Skeletal muscle cell (primary cell): ENCODE results near the gene CDC45.
A peak's percentile ranks its signal among the peaks of the same experiment; 100 is the strongest.

Experiments
- DNase-seq: peaks from one replicate; pipeline ENCODE4 v3.0.0-alpha.2; 2010; ENCODE audit warnings: low read depth
- H3K4me3 ChIP-seq: 2 replicates; pipeline ENCODE4 v1.5.1; 2011; ENCODE audit warnings: low read depth, mild to moderate bottlenecking, control low read depth, low read length, moderate library complexity

The CDC45 gene

DNA sequence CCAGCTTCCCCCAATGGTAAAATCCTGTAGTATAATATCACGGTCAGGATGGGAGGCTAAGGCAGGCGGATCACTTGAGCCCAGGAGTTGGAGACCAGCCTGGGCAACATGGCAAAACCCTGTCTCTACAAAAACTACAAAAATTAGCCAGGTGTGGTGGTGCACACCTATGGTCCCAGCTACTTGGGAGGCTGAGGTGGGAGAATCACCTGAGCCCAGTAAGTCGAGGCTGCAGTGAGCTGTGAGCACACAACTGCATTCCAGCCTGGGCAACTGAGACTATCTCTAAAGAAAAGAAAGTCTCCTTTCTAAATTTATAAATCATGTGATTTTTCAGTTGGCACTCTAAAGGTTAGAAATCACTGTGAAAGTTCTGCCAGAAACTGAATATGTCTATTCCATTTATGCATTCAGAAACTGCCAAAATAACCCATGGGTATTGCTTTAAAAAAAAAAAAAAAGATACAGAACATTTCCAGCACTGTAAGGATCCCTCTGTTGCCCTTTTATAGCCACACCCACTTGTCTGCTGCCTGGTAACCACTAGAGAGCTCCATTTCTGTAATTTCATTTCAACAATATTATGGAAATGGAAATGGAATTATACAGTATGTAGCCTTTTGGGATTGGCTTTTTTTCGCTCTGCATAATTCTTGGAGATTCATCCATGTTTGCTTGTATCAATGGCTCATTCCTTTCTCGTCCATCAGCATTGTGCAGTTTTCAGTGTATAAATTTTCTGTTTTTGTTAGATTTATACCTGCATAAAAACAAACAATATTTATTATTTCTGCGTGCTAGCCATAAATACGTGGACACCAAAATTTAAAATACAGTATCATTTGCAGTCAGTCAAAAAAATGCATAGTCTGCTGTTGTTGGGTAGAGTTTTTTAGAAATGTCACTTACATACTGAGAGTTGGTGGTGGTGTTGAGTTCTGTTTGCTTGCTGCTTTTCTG lies 9.4 kb downstream of the CDC45 start:
- no peak for DNase-seq
- no peak overlapping the region for H3K4me3 ChIP-seq

DNA sequence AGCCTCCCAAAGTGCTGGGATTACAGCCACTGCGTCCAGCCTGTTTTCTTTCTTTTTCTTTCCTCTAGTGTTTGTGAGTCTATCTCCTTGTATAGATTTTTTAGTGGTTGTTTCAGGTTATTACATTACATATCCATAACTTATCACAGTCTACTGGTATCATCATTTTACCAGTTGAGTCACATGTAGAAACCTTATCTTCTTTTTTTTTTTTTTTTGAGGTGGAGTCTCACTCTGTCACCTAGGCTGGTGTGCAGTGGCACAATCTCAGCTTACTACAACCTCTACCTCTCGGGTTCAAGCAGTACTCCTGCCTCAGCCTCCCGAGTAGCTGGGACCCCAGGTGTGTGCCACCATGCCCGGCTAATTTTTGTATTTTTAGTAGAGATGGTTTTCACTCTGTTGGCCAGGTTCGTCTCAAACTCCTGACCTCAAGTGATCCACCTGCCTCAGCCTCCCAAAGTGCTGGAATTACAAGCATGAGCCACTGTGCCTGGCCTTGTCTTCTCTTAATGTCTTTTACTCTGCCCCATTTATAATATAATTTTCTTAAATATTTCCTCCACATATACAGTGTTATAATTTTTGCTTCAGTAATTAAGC lies 11.0 kb downstream of the CDC45 start:
- H3K4me3 ChIP-seq, result no peak overlapping the region
- DNase-seq, result no peak

DNA sequence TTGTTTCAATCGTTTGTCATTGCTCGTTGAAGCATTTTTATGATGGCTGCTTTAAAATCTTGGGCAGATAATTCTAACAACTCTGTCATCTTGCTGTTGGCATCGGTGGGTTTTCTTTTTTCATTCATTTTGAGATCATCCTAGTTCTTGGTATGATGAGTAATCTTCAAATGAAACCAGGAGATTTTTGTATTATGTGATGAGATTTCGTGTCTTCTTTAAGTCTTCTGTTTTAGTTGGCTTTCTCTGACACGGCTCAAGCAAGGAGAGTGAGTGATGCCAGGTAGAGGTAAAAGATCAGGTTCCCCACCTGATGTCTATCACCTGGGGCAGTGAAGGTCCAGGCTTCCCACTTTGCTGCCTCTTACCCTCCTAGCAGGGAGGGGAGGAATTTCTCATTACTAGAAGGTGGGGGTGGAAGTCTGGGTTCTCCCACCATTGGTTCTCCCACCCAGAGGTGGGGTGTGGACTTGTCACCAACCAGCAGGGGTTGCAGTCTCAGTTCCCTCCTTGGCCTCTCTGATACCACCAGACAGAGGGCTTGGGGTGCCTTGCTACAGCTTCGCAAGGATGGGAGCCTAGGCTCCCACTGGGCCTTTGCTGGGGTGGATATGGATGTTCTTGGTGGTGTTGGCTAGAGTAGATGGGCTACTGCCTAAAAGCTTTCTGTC lies 12.9 kb downstream of the CDC45 start:
- no peak for DNase-seq
- H3K4me3 ChIP-seq, result no peak overlapping the region

DNA sequence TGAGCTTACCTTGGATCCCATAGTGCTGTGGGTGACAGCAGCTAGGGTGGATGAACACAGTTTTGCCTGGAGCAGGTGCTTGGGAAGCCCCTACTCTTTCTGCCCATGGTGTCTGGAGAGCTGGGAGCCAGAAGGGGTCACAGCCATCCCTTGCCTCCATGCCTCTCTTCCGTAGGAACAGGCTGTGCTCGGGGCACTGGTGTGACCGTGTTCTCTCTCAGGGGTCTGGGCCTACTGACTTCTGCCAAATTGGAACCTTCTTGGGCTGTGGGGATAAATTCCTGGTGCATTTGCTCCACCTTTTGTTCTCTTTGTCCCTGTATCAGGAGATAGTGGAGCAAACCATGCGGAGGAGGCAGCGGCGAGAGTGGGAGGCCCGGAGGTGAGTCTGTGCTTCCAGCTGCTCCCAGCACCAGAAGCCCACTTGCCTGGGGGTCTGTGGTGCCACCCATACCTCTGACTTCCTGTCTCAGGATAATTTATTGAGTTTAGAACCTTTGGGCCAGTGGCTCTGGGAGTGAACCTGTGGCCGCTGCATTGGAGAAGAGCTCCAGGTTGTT lies 14.4 kb downstream of the CDC45 start:
- no peak overlapping the region for H3K4me3 ChIP-seq
- DNase-seq, result no peak

DNA sequence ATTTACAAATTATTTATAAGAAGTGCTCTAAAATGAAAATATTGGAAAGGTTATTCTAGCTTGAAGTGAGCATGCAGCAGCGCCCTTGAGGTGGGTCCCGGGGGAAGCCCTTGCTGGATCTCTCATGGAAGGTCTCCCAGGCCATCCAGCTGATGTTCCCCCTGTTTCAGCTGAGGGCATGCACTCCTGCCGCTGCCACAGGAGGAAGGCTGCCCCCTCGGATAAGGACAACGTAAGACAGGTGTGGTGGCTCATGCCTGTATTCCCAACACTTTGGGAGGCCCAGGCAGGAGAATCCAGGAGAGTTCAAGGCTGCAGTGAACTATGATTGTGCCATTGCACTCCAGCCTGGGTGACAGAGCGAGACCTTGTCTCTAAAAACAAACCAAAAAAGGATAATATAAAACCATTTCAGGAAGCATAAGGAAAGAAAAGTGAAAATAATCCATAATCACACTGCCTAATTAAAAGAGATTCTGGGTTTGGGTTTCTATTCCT lies 15.0 kb downstream of the CDC45 start:
- no peak for DNase-seq
- no peak overlapping the region for H3K4me3 ChIP-seq

DNA sequence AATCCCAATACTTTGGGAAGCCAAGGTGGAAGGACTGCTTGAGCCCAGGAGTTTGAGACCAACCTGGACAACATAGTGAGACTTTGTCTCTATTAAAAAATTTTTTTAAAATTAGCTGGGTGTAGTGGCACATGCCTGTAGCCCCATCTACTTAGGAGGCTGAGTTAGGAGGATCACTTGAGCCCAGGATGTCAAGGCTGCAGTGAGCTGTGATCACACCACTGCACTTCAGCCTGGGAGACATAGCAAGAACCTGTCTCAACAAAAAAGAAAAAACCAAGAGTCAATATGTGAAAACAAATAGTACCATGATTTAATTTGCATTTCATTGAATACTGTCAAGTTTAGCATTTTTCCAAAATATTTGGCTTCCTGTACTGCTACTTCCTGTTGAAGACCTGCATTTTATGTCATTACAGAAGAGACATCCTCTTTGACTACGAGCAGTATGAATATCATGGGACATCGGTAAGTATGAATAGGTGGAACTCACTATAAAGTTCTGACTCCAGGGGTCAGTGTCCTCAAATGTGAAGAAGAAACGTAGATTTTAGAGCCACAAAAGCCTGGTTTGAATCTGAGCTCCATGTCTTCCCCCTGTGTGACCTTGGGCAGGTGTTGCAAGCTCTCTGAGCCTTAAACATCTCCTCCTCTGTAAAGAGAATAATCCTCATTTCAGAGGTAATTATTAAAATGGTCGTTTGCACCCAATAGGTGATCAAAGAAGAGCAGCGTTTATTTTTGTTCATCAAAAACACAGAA lies 16.0 kb downstream of the CDC45 start:
- DNase-seq, result no peak
- H3K4me3 ChIP-seq, result no peak overlapping the region

DNA sequence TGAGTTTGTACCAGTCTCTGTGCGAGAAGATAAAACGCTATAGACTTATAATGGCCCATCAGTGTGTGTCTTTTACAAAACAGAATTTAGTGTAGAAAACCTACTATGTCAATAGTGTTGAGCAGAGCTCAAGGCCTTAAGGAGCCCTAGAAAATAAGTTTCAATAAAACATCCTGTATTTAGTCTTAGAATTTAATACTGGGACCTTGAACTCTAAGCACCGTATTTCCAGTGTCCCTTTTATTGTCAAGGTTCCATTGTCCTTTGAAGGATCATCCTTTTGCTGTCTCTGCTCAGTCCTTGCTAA lies 16.6 kb downstream of the CDC45 start:
- H3K4me3 ChIP-seq, result no peak overlapping the region
- DNase-seq, result no peak

DNA sequence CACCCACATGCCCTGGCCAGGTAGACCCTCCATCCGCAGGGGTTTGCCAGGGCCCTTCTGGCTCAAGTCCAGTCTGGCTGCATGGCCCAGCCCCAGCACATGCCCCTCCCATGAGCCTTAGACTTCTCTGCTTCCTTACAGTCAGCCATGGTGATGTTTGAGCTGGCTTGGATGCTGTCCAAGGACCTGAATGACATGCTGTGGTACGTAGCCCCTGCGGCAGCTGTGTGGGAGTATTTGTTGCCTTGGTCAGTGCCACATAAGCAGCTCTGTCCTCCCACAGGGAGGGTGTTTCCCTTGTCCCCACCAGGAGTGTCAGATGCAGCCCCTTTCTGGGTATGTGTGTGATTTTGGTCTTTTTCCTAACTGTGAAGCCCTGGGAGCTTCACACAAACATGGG lies 17.5 kb downstream of the CDC45 start:
- peak; percentile 87 for DNase-seq
- no peak overlapping the region for H3K4me3 ChIP-seq

DNA sequence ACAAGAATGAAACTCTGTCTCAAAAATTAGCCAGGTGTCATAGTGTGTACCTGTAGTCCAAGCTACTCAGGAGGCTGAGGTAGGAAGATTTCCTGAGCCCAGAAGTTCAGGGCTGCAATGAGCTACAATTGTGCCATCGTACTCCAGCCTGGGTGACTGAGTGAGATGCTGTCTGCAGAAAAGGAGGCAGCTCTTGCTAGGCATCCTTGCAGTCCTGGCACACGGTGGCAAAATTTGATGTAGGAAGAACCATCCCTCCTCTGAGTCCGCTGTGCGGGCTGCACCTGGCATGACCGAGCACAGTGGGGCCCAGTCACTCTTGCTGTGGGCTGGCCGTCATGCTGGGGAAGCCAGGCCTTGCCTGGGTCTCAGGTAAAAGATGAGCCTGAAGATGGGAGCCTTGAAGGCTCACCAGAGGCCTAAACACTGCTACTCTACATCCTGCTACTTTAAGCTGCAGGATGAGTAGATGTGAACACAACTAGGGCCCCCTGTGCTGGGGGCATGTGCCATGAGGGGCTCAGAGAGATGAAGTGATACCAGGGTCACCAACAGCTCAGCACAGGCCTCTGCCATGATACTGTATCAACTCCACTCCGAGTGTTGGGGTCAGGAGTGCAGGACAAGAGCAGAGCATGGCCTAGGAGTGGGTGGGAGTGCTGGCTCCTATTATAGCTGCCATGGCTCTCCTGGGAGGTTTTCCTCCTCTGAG lies 18.6 kb downstream of the CDC45 start:
- DNase-seq, result no peak
- H3K4me3 ChIP-seq, result no peak overlapping the region

DNA sequence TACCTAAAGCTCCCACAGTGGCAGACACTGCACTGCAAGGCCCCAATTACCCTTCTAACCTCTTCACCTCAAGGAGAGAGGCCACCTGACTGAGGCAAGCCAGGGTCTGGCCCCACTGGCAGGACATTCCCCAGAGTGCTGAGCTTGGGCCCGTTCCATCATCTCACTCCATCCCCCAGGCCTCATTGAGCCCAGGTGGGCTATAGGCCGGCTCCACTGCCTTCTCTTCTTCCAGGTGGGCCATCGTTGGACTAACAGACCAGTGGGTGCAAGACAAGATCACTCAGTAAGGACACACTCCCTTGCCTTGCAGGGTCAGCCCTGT lies 19.1 kb downstream of the CDC45 start:
- no peak overlapping the region for H3K4me3 ChIP-seq
- DNase-seq, result no peak

DNA sequence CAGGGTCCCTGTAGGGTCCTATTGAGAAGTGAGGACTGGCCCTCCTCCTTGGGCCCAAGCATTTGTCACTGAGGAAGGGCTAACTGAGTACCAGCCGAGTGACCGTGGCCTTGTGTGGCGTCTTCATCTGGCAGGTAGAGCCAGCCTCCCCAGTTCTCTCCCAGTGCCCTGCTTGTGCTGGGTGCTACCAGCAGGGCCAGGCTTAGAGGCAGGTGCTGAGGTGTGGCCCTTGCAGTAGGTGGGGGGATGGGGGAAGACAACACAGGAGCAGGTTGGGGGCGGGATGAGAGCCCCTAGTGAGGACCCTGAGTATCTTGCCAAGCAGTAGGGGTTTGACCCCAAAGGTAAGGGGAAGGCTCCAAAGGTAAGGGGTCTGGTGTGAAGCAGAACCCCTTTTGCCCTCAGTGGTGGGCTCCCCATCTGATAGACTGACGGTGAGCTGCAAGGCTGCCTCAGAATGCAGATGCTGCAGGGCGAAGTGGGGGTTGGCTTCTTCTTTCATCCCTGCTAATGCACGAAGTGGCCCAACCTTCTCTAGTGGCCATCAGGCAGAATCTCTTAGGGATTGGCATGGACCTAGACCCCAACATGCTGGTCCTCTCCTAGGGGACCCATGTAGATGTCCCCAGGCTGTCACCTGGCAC lies 19.6 kb downstream of the CDC45 start:
- DNase-seq, result no peak

DNA sequence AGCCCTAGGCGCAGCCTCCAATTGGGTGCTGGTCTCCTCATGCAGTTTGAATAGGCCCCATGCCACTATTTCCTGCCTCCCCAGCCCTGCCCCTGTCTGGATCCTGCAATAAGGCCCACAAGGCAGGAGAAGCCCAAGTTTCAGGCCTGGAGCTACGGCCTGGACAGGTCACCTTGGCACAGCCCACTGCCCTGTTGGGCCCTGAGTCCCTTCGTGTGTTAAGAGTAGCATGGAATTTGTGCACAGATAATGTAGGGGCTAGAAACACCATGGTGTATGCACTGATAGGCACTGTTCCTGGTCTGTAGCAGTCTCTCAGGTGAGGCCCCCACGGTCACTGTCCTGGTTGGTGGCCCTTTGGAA lies 20.1 kb downstream of the CDC45 start:
- DNase-seq, result no peak
- H3K4me3 ChIP-seq, result no peak overlapping the region

More for the DNA sequence above, 19.6 kb downstream of the CDC45 start:
- no peak overlapping the region for H3K4me3 ChIP-seq

DNA sequence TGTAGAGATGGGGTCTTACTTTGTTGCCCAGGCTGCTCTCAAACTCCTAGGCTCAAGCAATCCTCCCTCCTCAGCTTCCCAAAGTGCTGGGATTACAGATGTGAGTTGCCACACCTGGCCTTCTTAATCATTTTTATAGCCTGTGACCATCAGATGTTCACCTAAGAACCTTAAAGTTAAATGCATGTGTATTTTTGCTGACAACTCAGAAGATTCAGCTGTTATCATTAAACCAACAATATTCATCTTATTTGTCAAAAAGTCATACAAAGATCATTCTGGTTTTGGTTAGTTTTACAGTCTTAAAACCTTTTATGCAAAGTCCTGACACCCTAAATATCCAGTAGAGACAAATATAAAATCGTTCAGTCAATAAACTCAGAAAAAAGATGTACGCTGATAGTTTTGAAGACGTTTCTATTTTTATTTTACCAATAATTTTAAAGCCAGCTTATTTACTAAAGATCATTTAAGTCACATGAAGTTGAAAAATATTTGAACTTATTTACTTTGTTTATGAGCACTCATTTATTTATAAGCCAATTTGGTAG lies 22.3 kb downstream of the CDC45 start:
- DNase-seq, result no peak
- no peak overlapping the region for H3K4me3 ChIP-seq

DNA sequence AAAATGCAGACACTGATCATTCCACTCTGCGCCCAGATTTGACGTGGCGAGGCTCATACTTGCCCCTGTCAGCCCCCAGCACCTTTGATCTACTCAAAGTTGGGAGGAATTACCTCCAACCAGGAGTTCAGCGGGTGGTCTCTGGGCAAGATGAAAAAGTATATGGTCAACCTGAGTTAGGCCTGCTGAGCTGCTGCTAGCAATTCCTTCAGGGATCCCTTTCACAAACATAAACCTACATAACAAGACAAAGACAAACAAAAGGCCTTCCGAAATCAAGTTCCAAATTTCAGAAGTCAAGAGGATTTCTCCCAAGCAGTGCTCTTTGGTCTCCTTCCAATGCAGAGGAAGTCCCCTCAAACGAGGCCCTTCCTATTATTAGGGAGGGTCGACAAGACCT lies 23.6 kb downstream of the CDC45 start:
- H3K4me3 ChIP-seq, result no peak overlapping the region
- no peak for DNase-seq

DNA sequence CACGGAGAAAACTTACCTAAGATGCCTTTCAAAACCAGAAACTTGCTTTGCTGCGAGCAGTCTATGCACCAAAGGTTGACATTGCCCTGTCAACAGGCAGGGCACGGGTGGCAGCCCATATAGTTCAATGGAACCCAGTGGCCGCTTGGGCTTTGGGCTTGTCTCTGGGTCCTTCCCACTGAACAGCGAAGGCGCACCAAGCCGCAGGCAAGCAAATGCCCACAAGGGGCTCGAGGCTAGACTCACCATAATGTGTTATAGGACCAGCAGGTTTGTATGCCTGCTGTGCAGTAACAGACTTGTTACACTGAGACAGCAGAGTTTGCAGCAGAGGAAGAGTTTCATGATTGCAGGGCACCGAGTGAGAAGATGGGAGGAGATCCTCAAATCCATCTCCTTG lies 24.1 kb downstream of the CDC45 start:
- DNase-seq, result no peak
- no peak overlapping the region for H3K4me3 ChIP-seq

DNA sequence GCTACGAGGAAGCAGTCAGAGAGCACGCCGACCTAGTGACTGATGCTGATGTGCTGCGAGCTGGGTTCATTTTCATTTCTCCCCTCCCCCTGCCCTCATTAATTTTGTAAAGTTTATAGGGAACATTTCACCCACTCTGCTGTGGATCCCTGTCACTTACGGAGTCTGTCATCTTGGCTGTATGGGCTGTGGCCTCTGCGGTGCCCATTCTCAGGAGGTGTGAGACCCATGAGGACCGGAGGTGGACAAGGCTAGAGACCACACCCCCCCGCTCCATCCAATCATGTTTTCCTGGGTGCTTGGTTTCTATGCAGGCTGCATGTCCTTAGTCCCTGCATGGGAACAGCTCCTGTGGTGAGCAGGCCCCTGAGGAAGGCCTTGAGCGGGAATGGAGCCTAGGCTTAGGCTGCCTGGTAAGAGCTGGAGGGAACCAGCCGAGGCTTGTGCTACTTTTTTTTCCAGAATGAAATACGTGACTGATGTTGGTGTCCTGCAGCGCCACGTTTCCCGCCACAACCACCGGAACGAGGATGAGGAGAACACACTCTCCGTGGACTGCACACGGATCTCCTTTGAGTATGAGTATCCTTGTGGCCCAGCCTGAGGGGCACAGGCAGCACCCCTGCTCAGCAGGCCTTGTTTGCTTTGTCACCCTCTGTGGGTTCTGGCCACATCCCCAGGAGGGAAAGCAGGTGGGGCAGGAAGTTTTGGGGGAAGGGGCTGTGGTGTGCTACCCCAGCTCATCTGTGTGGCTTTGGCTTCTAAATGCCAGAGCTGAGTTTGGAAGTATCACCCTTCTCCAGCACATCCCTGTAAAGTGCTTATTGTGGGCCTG lies 25.4 kb downstream of the CDC45 start:
- H3K4me3 ChIP-seq, result no peak overlapping the region
- DNase-seq, result no peak

DNA sequence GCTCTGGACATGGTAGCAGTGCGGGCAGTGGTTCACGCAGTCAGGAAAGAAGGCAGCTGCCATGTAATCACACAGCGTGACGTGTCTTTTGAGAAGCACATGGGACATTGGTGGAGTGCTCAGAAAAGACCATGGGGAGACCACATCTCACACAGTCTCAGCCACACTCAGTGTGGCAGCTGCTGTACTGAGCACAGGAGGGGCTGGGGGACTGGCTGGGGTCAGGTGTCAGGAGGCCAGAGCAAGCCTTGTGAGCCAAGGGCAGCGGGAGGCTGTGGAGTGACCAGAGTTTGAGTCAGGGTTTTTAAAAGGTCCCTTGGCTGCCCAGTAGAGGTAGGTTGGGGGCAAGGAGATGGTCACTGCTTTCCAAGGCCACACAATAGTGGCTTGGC lies 26.0 kb downstream of the CDC45 start:
- H3K4me3 ChIP-seq, result no peak overlapping the region
- no peak for DNase-seq

DNA sequence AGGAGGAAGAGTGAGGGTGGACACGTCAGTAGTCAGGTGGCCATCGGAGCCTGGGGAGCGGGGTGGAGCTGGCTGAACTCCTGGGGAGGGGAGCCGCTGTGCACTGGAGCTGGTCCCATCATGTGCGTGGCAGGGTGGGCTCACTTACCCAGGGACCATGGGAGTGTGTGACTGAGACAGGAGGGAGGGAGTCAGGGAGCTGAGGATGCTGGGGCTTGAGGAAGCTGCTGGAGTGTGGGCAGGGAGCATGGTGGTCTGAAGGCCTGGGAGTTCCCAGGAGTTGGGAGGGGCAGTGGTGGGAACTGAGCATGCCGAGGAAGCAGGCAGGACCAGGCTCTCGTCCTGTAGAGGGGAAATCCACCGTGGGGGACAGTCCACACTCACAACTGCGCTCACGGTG lies 26.5 kb downstream of the CDC45 start:
- no peak for DNase-seq
- no peak overlapping the region for H3K4me3 ChIP-seq
